G401 (cell line): ENCODE measurements around the gene PDHB. TPM values are rescaled to one million over a fixed set of nuclear protein-coding genes. Genes with fewer than 3 reads are reported as not detected.

Experiments used
- DNase-seq: peaks from one replicate; pipeline ENCODE4 v3.0.0-alpha.2; 2015; ENCODE audit warnings: low spot score
- in situ Hi-C: cut with HindIII; loops from 2 replicates; pipeline ENCODE4 v1.10.0; 2016; ENCODE audit warnings: low sequenced_read_pairs, mixed read lengths
- total RNA-seq: library from RNA; depleted of rRNA; stranded (reverse); fragments of >200 nt; shearing (Covaris generic); gene quantifications from 2 replicates; pipeline ENCODE4 v1.2.3, GENCODE V29; 2014; rRNA removed

Gene PDHB
- total RNA-seq, 1 experiment from 2014 or later: 345 TPM

- DNase-seq: no peak
Observed at GRCh38 chr3:58379351-58380073, 54.1 kb downstream of the PDHB start.

GRCh38 chr3:58377750-58378149 lies 55.9 kb downstream of the PDHB start:
- no peak for DNase-seq

More at GRCh38 chr3:58379351-58380073, 54.1 kb downstream of the PDHB start:
- in situ Hi-C loops: no loop called here

More at GRCh38 chr3:58377750-58378149, 55.9 kb downstream of the PDHB start:
- in situ Hi-C loops: no loop called here

Other genes with a start within 250 kb of the PDHB start
- not detected in 2 replicates for gene DNASE1L3, start 222.9 kb downstream of the PDHB start, total RNA-seq
- gene ABHD6, start 196.0 kb downstream of the PDHB start, total RNA-seq: 15.0 and 17.2 TPM in 2 replicates
- gene RPP14, start 127.6 kb downstream of the PDHB start, total RNA-seq: 17.0 and 25.1 TPM in 2 replicates
- 7.3 and 19.6 TPM in 2 replicates for gene HTD2, start 127.3 kb downstream of the PDHB start, total RNA-seq
- gene PXK, start 100.9 kb downstream of the PDHB start, total RNA-seq: 17.0 and 18.4 TPM in 2 replicates
- 15.1 and 17.5 TPM in 2 replicates for gene KCTD6, start 58.3 kb upstream of the PDHB start, total RNA-seq
- gene ACOX2, start 103.4 kb upstream of the PDHB start, total RNA-seq: 16.1 and 25.4 TPM in 2 replicates
- gene FAM107A, start 143.6 kb upstream of the PDHB start, total RNA-seq: not detected in 2 replicates
- not detected in 2 replicates for gene FAM3D, start 232.9 kb upstream of the PDHB start, total RNA-seq